ENCODE data around the gene EFTUD2.

GRCh38 chr17:44931376-44931775 lies 32.1 kb upstream of the EFTUD2 start:
- TF ChIP-seq CTCF (IDR thresholded peaks at IDR 0.05) (no peak), EZH2 (IDR thresholded peaks at IDR 0.05; ENCODE audit: borderline replicate concordance, insufficient read depth, low read depth, low read length, poor library complexity, severe bottlenecking) (no peak)

Data from B cell (primary cell).